ENCODE results near the gene ATAD1.
"Not testable (repeated sequence)": the region's sequence is repeated elsewhere in the genome, so short reads cannot be mapped to it uniquely, and the experiment has no call there.

The ATAD1 gene, protein sequence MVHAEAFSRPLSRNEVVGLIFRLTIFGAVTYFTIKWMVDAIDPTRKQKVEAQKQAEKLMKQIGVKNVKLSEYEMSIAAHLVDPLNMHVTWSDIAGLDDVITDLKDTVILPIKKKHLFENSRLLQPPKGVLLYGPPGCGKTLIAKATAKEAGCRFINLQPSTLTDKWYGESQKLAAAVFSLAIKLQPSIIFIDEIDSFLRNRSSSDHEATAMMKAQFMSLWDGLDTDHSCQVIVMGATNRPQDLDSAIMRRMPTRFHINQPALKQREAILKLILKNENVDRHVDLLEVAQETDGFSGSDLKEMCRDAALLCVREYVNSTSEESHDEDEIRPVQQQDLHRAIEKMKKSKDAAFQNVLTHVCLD
- total RNA-seq: 47.4 to 53.8 (median 48.7) reads per million in 3 donors

DNA sequence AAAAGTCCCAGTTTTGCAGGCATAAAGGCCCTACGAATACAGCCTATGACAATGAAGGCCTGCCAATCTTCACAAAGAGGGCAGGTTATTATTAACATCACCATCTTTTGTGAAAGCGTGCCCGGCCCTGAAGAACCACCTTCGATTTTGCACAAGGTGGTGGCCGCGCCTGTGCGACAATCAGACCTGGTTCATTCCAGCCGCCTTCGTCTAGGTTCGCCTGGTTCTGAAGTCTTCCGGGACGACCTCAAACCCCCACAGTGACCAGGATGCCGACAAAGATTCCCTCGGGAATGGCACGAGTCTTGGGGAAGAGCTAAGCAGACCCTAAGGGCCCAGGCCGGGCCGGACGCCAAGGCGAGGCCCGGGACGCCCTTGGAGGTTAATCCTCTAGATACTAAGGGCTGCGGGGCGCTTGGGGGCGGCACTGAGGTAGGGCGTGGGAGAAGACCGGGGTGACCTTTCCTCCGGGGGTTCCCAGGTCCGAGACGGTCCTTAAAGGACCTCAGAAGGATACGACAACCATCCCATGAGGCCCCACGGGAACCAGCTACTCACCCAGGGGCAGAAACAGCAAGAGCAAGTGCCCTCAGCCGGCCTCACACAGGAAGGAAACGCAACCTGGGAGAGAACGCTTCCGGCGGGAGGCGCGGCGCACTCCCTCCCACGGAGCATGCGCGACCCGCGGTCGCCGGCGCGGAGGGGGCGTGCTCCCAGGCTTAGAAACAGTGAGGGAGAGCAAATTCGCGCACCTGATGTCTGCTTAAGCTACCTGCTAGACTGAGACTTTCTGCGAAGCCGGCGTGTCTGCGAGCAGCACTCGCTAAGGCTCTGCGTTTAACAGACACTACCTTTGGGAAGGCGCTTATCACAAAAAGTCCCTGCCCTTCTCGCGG, at the start of gene ATAD1:
Gene ATAD1, minus strand, starts transcription at position 618 of the 896 bp plus-strand sequence. CDS start 3,627 bp downstream, outside the sequence.
- Histone ChIP-seq H3K4me3 (ENCODE audit: insufficient read depth, low read depth, low read length, poor library complexity, severe bottlenecking) (peak within 1 kb of the TSS; percentile 67), H3K9me3 (ENCODE audit: control insufficient read depth, low read length) (no peaks in the 10 kb centered on the region), H3K27me3 (replicated peaks; ENCODE audit: control insufficient read depth, insufficient read depth, low read length, poor library complexity, severe bottlenecking) (no peaks in the 10 kb centered on the region), H3K27ac (ENCODE audit: insufficient read depth, low read length, poor library complexity, severe bottlenecking) (peak within 1 kb of the TSS; percentile 89), H3K4me1 (ENCODE audit: control insufficient read depth, insufficient read depth, low read length, poor library complexity, severe bottlenecking) (peaks cover 8% of the 10 kb centered on the region), H3K36me3 (ENCODE audit: control insufficient read depth, insufficient read depth, low read length) (no peaks in the 10 kb centered on the region)
- peak; percentile 79 to 85 (median 81) for DNase-seq

DNA sequence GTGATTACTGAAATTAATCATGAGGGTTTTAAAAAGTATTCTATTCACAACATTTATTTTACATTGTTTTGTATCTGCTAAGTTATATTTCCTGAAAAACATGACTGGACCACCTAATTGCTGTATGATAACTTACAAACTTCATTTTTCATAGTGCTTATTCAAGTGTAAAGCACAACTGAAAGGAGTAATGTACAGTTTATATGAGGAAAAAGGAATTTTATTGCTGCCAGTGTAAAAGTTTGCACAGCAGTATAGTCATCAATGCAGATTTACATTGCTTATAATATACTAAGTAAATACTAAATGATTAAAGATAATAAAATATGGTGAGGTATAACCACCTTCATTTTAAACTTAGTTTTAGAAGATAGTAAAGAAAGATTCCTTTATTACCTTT, 49.4 kb upstream of the ATAD1 start:
- Histone ChIP-seq H3K4me1 (ENCODE audit: control insufficient read depth, insufficient read depth, low read length, poor library complexity, severe bottlenecking) (peaks cover 8% of the 10 kb centered on the region), H3K27me3 (replicated peaks; ENCODE audit: control insufficient read depth, insufficient read depth, low read length, poor library complexity, severe bottlenecking) (no peaks in the 10 kb centered on the region), H3K4me3 (ENCODE audit: insufficient read depth, low read depth, low read length, poor library complexity, severe bottlenecking) (peak overlapping the region; percentile 22), H3K27ac (ENCODE audit: insufficient read depth, low read length, poor library complexity, severe bottlenecking) (no peak overlapping the region), H3K9me3 (ENCODE audit: control insufficient read depth, low read length) (no peaks in the 10 kb centered on the region), H3K36me3 (ENCODE audit: control insufficient read depth, insufficient read depth, low read length) (no peaks in the 10 kb centered on the region)
- no peak for DNase-seq

DNA sequence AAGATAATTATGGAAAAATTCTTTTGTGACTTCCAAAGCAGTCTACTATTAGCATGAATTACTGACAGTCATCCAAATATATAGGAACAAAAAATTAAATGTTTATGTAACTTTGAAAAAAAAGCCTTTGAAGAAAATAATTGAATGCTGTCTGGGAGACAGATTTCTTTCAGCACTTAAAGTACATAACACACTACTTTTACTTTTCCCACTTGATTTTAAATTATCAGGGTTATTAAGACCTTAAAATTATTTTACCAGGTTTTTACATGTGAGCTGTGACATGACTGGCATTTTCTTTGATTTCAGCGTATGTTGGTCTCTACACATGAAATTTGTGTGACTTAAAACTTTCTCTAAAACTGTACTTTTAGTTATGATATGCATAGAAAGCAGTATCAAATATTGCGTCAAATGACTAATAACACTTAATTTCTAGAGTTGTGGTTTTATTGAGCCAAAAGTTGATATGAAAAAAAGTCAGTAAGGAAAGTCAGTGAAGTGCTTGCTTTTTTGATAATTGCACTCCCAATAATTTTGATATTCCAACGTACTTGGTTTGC, 48.5 kb upstream of the ATAD1 start:
- DNase-seq: no peak
- Histone ChIP-seq H3K4me3 (ENCODE audit: insufficient read depth, low read depth, low read length, poor library complexity, severe bottlenecking) (peak overlapping the region; percentile 92), H3K36me3 (ENCODE audit: control insufficient read depth, insufficient read depth, low read length) (no peaks in the 10 kb centered on the region), H3K27me3 (replicated peaks; ENCODE audit: control insufficient read depth, insufficient read depth, low read length, poor library complexity, severe bottlenecking) (no peaks in the 10 kb centered on the region), H3K4me1 (ENCODE audit: control insufficient read depth, insufficient read depth, low read length, poor library complexity, severe bottlenecking) (peaks cover 8% of the 10 kb centered on the region), H3K9me3 (ENCODE audit: control insufficient read depth, low read length) (no peaks in the 10 kb centered on the region), H3K27ac (ENCODE audit: insufficient read depth, low read length, poor library complexity, severe bottlenecking) (no peak overlapping the region)

DNA sequence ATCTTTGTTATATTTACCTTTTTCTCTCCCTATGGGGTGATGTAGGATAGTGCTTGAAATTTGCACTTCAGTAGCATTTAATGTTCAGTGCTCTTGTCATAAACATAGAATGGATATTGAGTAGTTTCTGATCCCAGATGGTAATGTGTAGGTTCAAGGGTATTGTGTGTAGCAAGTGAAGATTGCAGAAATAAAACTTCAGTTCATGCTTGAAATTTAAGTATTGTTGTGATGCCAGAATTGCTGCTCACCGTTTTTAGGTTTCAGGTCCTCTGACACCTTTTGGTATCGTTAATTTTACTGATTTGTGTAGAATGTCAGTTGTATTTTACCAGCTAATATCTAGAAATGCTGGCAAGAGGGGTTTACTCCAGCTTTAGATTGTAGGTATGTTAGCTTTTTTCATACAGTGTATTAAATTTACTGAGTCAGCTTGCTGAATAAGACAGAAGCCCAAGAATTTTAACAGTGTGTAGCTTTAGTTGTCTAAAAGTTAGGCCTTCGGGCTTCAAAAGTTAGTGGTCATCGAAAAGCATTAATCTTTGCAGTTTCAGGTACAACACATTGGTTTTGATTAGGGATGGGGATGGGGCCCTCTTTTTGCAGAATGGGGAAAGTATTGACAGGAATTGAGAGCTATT, 47.3 kb upstream of the ATAD1 start:
- Histone ChIP-seq H3K4me1 (ENCODE audit: control insufficient read depth, insufficient read depth, low read length, poor library complexity, severe bottlenecking) (peaks cover 9% of the 10 kb centered on the region), H3K36me3 (ENCODE audit: control insufficient read depth, insufficient read depth, low read length) (no peaks in the 10 kb centered on the region), H3K9me3 (ENCODE audit: control insufficient read depth, low read length) (no peaks in the 10 kb centered on the region), H3K27me3 (replicated peaks; ENCODE audit: control insufficient read depth, insufficient read depth, low read length, poor library complexity, severe bottlenecking) (no peaks in the 10 kb centered on the region), H3K4me3 (ENCODE audit: insufficient read depth, low read depth, low read length, poor library complexity, severe bottlenecking) (peak overlapping the region; percentile 92), H3K27ac (ENCODE audit: insufficient read depth, low read length, poor library complexity, severe bottlenecking) (no peak overlapping the region)
- DNase-seq: no peak

DNA sequence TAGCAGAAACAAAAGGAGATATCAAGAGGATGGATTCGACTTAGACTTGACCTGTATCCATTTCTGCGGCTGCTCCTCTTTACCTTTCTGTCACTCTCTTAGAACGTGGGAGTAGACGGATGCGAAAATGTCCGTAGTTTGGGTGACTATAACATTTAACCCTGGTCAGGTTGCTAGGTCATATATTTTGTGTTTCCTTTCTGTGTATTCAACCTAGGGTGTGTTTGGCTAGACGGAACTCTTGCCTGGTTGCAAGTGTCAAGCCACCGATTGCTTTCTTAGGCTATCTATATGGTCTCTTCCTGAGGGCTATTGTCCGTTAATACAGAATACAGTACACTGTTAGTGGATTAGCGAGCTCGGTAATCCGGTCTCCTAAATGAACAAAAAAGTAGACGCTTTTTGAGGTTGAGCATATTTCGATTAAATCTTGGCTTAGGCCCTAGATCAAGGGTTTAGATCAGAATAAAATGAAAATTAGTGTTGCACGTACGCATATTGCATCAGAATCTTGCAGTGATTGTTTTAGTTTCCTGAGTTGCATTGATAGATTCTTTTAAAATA, 46.6 kb upstream of the ATAD1 start:
- Histone ChIP-seq H3K9me3 (ENCODE audit: control insufficient read depth, low read length) (no peaks in the 10 kb centered on the region), H3K4me3 (ENCODE audit: insufficient read depth, low read depth, low read length, poor library complexity, severe bottlenecking) (peak overlapping the region; percentile 92), H3K27me3 (replicated peaks; ENCODE audit: control insufficient read depth, insufficient read depth, low read length, poor library complexity, severe bottlenecking) (no peaks in the 10 kb centered on the region), H3K4me1 (ENCODE audit: control insufficient read depth, insufficient read depth, low read length, poor library complexity, severe bottlenecking) (peaks cover 6% of the 10 kb centered on the region), H3K36me3 (ENCODE audit: control insufficient read depth, insufficient read depth, low read length) (no peaks in the 10 kb centered on the region), H3K27ac (ENCODE audit: insufficient read depth, low read length, poor library complexity, severe bottlenecking) (peak overlapping the region; percentile 49)
- DNase-seq: no peak

DNA sequence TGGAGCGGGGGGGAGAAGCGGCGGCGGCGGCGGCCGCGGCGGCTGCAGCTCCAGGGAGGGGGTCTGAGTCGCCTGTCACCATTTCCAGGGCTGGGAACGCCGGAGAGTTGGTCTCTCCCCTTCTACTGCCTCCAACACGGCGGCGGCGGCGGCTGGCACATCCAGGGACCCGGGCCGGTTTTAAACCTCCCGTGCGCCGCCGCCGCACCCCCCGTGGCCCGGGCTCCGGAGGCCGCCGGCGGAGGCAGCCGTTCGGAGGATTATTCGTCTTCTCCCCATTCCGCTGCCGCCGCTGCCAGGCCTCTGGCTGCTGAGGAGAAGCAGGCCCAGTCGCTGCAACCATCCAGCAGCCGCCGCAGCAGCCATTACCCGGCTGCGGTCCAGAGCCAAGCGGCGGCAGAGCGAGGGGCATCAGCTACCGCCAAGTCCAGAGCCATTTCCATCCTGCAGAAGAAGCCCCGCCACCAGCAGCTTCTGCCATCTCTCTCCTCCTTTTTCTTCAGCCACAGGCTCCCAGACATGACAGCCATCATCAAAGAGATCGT, 46.0 kb upstream of the ATAD1 start:
- DNase-seq: peak in 1 of 3 donors; percentile 14
- H3K27me3 ChIP-seq (replicated peaks; ENCODE audit: control insufficient read depth, insufficient read depth, low read length, poor library complexity, severe bottlenecking); H3K36me3 ChIP-seq (ENCODE audit: control insufficient read depth, insufficient read depth, low read length): not testable (repeated sequence)

DNA sequence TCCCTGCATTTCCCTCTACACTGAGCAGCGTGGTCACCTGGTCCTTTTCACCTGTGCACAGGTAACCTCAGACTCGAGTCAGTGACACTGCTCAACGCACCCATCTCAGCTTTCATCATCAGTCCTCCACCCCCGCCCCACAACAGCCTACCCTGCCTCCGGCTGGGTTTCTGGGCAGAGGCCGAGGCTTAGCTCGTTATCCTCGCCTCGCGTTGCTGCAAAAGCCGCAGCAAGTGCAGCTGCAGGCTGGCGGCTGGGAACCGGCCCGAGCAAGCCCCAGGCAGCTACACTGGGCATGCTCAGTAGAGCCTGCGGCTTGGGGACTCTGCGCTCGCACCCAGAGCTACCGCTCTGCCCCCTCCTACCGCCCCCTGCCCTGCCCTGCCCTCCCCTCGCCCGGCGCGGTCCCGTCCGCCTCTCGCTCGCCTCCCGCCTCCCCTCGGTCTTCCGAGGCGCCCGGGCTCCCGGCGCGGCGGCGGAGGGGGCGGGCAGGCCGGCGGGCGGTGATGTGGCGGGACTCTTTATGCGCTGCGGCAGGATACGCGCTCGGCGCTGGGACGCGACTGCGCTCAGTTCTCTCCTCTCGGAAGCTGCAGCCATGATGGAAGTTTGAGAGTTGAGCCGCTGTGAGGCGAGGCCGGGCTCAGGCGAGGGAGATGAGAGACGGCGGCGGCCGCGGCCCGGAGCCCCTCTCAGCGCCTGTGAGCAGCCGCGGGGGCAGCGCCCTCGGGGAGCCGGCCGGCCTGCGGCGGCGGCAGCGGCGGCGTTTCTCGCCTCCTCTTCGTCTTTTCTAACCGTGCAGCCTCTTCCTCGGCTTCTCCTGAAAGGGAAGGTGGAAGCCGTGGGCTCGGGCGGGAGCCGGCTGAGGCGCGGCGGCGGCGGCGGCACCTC, 45.3 kb upstream of the ATAD1 start, which contains the start of the genes KLLN and PTEN:
Gene KLLN, minus strand, starts transcription at position 481 of the 891 bp plus-strand sequence. CDS start 1,046 bp downstream, outside the sequence.
Gene PTEN, plus strand, starts transcription at position 573 of the 891 bp plus-strand sequence. CDS start 845 bp downstream, outside the sequence.
- Histone ChIP-seq H3K27ac (ENCODE audit: insufficient read depth, low read length, poor library complexity, severe bottlenecking) (peak within 1 kb of the TSS; percentile 81), H3K9me3 (ENCODE audit: control insufficient read depth, low read length) (no peaks in the 10 kb centered on the region), H3K36me3 (ENCODE audit: control insufficient read depth, insufficient read depth, low read length) (no peaks in the 10 kb centered on the region), H3K4me3 (ENCODE audit: insufficient read depth, low read depth, low read length, poor library complexity, severe bottlenecking) (peak within 1 kb of the TSS; percentile 92), H3K27me3 (replicated peaks; ENCODE audit: control insufficient read depth, insufficient read depth, low read length, poor library complexity, severe bottlenecking) (no peaks in the 10 kb centered on the region), H3K4me1 (ENCODE audit: control insufficient read depth, insufficient read depth, low read length, poor library complexity, severe bottlenecking) (peaks cover 2% of the 10 kb centered on the region)
- peak; percentile 68 to 76 (median 71) for DNase-seq

More for the DNA sequence above, 46.0 kb upstream of the ATAD1 start:
- Histone ChIP-seq H3K27ac (ENCODE audit: insufficient read depth, low read length, poor library complexity, severe bottlenecking) (peak overlapping the region; percentile 81), H3K4me3 (ENCODE audit: insufficient read depth, low read depth, low read length, poor library complexity, severe bottlenecking) (peak overlapping the region; percentile 92)
- H3K9me3 ChIP-seq (ENCODE audit: control insufficient read depth, low read length); H3K4me1 ChIP-seq (ENCODE audit: control insufficient read depth, insufficient read depth, low read length, poor library complexity, severe bottlenecking): not testable (repeated sequence)

DNA sequence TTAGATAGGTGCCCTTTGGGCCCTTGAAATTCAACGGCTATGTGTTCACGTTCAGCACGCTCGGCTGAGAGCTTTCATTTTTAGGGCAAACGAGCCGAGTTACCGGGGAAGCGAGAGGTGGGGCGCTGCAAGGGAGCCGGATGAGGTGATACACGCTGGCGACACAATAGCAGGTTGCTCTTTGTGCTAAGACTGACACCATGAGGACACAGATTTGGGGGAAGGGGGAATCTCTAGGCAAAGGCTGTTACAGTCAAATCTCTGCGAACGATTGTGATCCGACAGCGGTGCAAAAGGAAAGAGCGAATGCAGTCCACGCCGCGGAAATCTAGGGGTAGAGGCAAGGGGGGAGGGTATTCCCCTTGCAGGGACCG, 44.6 kb upstream of the ATAD1 start:
- DNase-seq: peak in 1 of 3 donors; percentile 62
- no peaks in the 10 kb centered on the region for H3K36me3 ChIP-seq (ENCODE audit: control insufficient read depth, insufficient read depth, low read length)
- H3K4me3 ChIP-seq (ENCODE audit: insufficient read depth, low read depth, low read length, poor library complexity, severe bottlenecking): peak overlapping the region; percentile 92
- peaks cover 2% of the 10 kb centered on the region for H3K4me1 ChIP-seq (ENCODE audit: control insufficient read depth, insufficient read depth, low read length, poor library complexity, severe bottlenecking)
- H3K27ac ChIP-seq (ENCODE audit: insufficient read depth, low read length, poor library complexity, severe bottlenecking): peak overlapping the region; percentile 81
- H3K9me3 ChIP-seq (ENCODE audit: control insufficient read depth, low read length): no peaks in the 10 kb centered on the region
- no peaks in the 10 kb centered on the region for H3K27me3 ChIP-seq (replicated peaks; ENCODE audit: control insufficient read depth, insufficient read depth, low read length, poor library complexity, severe bottlenecking)

Data from effector memory CD4-positive, alpha-beta T cell (primary cell).